Fibroblast of skin of scalp (primary cell): ENCODE data around the gene SORL1-AS1.

Source experiments
- DNase-seq: peaks from one replicate; pipeline ENCODE4 v3.0.0-alpha.2; 2013

Gene SORL1-AS1

GRCh38 chr11:121474680-121475079 lies 21.9 kb upstream of the SORL1-AS1 start:
- no peak for DNase-seq

DNA sequence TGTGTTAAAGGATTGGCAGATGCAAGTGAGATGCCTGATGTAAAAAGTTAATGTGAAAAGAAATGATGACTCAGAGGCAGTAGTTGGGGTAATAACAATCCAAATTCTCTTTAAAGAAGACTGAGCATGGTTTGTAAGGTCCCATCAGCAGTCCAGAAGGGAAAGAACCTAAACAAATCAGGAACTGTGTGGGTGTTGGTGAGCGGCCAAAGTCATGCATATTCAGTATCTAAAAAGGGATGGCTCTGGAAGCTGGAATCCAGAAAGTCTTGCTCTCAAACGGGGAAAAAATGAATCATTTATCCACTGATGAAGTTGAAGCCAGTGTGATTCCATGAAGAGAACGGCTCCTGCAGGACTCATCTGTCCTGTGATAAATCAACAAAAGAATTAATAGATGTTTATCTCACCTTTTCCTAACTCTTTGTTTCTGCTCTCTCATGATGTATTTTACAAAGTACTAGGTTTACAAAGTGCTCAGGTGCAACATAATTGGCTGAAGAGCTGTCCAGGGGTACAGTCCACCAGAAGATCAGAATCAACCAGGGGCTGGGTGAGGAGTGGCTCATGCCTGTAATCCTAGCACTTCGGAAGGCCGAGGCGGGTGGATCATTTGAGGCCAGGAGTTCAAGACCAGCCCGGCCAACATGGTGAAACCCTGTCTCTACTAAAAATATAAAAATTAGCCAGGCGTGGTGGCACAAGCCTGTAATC lies 20.5 kb upstream of the SORL1-AS1 start:
- peak; percentile 50 for DNase-seq

- DNase-seq: no peak
These were observed 19.5 kb upstream of the SORL1-AS1 start for GRCh38 chr11:121472312-121472711.

- no peak for DNase-seq
These were observed 18.4 kb upstream of the SORL1-AS1 start for GRCh38 chr11:121471167-121471566.

DNA sequence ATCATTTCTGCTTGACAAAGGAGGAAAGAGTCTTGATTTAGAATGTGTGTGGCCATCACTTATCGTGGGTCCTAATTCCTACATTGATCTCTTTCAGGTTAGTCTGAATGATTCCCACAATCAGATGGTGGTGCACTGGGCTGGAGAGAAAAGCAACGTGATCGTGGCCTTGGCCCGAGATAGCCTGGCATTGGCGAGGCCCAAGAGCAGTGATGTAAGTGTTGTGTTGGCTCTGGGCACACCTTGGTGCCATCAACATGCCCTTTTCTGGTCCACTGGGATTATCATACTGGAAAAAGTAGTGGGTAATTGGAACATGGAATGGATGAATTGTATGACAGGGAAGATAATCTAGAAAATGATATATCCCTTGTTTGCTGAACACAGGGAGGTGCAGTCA lies 17.1 kb upstream of the SORL1-AS1 start:
- DNase-seq: no peak

DNA sequence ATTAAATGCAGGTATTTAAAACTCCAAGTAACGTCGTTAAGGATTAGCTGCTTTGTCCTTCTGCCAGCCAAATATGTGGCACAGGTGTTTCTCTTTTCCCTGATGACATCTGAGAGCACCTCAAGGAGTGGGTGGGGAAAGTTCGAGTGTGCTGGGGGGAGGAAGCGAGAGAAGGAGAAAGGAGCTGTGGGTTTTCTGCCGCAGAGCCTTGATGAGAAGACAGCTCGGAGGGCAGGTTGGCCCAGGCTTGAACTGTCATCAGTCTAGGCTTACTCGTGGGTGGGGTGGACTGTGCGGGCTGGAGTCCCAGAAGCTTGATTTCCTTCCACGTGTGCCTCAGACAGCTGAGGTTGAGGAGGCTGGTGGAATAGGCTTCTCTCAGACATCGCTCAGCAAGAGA lies 15.2 kb upstream of the SORL1-AS1 start:
- DNase-seq: no peak

DNA sequence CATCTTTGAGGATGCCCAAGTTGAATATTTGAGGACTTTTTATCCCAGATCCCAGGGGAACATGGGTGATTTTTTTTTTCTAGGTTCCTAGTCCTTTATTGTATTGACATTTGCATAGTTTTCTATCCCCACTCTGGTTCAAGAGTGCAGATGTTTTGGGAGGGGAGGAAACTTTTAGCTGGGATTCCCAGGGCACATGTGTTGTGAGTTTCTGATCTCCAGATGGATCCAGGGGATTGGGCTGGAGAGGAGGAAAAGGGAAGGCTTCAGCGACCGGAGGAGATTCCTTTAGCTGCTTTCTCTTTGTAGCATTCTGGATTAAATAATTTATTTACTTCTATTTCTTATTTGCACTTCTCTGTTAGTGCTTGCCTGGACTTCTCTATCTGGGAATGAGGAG lies 14.7 kb upstream of the SORL1-AS1 start:
- no peak for DNase-seq

GRCh38 chr11:121466063-121466794 lies 13.5 kb upstream of the SORL1-AS1 start:
- peak; percentile 96 for DNase-seq

- no peak for DNase-seq
These were observed 12.9 kb upstream of the SORL1-AS1 start for GRCh38 chr11:121465709-121466062.

GRCh38 chr11:121464352-121464946 lies 11.7 kb upstream of the SORL1-AS1 start:
- peak; percentile 90 for DNase-seq

- DNase-seq: no peak
These were observed 11.0 kb upstream of the SORL1-AS1 start for GRCh38 chr11:121463689-121464335.

DNA sequence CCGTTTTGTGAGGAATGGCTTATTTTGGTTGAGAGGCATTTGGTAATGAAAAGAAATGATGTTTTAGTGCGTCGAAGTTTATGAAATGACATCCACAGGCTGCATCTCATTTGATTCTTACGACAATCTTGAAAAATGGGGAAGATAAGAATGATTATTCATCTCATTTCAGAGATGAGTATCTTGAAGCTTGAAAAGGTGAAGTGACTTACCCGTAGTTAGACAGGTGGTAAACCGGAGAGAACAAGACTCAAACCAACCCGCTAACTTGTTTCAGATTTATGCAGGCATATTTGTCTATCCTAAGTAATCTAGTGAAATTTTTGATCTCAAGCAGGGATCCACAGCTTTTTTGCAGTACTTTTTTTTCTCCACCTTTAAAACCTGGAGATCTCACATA lies 9.1 kb upstream of the SORL1-AS1 start:
- no peak for DNase-seq

GRCh38 chr11:121460941-121461514 lies 8.3 kb upstream of the SORL1-AS1 start:
- DNase-seq: no peak

DNA sequence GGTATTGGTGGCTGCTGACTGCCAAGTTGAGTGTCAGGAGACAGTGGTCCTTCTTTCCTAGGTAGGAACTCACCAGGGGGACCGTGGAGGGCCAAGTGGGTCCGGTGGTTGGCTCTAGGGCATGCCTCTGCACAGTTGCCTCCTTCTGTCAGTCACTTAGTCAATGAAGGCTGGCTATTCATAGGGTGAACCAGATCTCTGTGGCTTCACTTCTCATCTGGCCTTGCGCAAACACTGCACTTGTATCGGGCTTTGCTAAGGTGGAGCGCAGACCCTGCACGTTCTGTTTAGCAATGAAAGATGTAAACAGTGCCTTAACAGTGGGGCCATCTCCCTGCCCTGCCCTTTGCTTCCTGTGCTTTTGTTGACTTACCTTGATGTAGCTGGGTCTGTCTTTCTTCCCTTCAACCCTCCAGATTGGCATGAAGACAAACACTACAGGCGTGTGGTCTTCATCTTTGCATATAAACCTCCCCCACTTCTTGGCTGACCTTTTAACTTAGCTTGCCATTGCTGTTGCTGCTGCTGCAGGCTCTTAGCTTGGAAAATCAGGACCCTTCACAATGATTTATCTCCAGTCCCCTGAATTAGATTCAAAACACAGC lies 6.7 kb upstream of the SORL1-AS1 start:
- no peak for DNase-seq

DNA sequence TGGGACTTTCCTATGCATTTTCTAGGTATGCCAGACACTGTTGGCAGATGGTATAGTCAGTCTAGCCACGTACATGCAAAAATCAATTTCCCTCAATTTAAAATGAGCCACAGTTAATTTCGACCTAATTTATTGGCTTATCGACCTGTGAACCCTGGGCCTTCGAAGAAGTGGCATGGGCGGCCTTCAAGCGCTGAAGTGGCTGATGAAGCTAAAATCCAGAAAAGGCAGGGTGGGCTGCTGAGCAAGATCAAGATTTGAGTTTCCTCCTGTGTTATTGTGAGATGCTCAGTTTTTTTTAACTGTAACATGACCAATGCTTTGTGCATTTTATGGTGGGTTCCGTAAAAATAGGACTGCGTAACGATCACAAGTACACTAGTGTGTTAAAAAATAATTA lies 5.8 kb upstream of the SORL1-AS1 start:
- DNase-seq: no peak

DNA sequence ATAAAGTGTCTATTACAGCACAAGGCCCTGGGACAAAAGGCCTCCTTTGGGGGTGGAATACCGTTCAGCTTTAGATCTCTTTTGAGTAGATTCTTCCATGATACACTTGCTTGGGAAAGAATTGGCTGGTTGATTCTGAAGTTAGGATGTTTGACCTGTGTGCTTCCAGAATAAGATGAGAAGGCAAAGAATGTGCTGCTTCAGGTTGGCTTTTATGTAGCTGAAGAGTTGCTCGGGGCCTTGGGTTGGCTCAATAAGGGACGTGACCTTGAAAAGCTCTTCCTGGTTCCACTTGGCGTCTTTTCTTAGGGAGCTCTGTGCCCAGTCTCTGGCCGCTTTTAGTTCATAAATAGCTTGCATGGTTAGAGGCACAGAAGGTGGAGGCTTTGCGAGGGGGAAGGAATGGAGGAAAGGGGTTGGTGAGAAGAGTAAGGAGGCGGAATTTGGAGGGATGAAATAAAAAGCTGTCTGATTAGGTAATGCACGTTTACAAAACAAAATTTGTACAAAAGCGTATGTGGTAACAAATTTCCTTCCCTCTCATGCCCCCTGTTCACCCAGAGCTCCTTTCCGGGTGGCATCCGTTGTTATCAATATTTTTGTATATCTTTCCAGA lies 4.2 kb upstream of the SORL1-AS1 start:
- DNase-seq: no peak

DNA sequence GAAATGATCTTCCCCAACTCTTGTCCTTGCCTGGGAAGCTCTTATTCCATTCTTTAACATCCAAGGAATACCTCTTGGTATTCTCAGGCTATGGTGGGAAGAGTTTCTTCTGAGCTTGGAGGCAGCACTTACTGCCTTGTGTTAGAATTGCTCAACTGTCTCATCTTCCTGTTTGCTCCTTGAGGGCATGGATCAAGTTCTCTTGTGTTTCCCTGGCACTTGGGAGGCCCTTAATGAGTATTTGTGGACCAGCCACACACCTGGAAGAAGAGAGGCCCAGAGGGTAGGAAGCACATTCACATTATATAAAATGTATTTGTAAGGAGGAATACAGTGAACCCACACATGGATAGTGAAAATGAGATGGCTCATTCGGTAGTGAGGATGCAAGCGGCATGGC lies 3.4 kb upstream of the SORL1-AS1 start:
- no peak for DNase-seq

DNA sequence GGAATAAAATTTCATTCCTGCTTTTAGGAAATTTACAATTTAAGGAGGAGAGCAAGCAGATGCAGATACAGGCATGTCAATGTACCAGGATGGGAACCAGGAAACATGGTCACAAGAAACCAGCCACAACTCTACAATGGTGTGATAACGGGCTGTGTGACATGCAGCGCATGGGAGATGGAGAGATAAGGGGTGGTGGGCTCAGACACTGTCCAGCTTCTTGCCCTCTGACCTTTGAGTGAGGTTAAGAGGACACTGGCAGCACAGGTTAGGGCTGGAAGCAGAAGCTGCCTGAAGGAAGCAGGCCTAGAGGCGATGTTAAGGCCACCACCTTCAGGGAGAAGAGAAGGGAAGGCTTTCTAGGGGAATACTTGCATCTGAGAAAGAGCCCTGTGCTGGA lies 2.3 kb upstream of the SORL1-AS1 start:
- no peak for DNase-seq

- no peak for DNase-seq
These were observed 977 bp upstream of the SORL1-AS1 start for GRCh38 chr11:121453589-121454299.

DNA sequence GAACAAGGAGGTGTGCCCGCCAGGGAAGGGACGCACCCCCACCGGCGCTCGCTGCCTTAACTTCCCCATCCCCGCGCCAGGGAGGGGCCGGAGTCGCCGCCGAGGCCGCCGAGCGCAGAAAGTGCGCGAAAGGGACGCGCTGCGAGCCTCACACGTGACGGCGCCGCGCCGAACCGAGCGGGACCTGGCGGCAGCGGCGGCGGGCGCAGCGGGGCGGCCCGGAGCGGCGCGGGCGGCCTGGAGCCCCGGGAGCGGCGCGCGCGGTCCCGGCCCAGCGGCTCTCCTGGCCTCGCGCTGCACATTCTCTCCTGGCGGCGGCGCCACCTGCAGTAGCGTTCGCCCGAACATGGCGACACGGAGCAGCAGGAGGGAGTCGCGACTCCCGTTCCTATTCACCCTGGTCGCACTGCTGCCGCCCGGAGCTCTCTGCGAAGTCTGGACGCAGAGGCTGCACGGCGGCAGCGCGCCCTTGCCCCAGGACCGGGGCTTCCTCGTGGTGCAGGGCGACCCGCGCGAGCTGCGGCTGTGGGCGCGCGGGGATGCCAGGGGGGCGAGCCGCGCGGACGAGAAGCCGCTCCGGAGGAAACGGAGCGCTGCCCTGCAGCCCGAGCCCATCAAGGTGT lies 670 bp downstream of the SORL1-AS1 start, which contains the start of gene SORL1:
Gene SORL1, plus strand, starts transcription at position 329 of the 623 bp plus-strand sequence. Its CDS starts 18 bp downstream, at position 347.
- peak; percentile 57 for DNase-seq
